ENCODE measurements around the gene RUNX1.

RUNX1 gene

GRCh38 chr21:34795548-34796180 lies 253.4 kb downstream of the RUNX1 start:
- Histone ChIP-seq H3K4me3 (ENCODE audit: severe bottlenecking) (no peak overlapping the region), H3K27ac (ENCODE audit: poor library complexity, severe bottlenecking) (peak overlapping the region; percentile 98), H3K27me3 (ENCODE audit: insufficient read depth, poor library complexity, severe bottlenecking) (no peaks in the 10 kb centered on the region), H3K36me3 (ENCODE audit: low read depth) (peaks cover 81% of the 10 kb centered on the region), H3K9me3 (ENCODE audit: severe bottlenecking) (no peaks in the 10 kb centered on the region), H3K4me1 (ENCODE audit: insufficient read depth, poor library complexity, severe bottlenecking) (peaks cover 43% of the 10 kb centered on the region)
- DNase-seq (ENCODE audit: low spot score), result no peak
- ATAC-seq (ENCODE audit: low read depth), result peak; percentile 78
- TF ChIP-seq CTCF (IDR thresholded peaks at IDR 0.05; ENCODE audit: poor library complexity, severe bottlenecking), result no peak

DNA sequence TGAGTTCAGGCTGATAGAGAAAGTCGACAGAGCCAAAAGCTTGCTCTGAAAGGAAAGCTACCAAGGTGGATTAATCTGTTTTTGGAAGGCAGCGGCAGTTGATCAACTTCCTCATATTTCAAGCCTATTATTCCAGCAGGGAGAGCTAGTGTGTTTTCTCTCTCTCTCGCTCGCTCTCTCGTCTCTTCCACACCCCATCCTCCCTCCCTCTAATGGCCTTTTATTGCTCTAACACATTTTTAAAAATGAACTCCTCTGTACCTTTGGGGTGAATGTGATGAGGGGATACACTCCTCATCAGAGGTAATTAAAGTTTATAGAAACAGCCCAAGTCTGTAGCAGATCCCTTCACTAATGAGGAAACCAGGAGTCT lies 253.9 kb downstream of the RUNX1 start:
- peaks cover 81% of the 10 kb centered on the region for H3K36me3 ChIP-seq (ENCODE audit: low read depth)
- no peaks in the 10 kb centered on the region for H3K9me3 ChIP-seq (ENCODE audit: severe bottlenecking)
- H3K27ac ChIP-seq (ENCODE audit: poor library complexity, severe bottlenecking), result peak overlapping the region; percentile 98
- no peaks in the 10 kb centered on the region for H3K27me3 ChIP-seq (ENCODE audit: insufficient read depth, poor library complexity, severe bottlenecking)
- peak; percentile 25 for TF ChIP-seq CTCF (IDR thresholded peaks at IDR 0.05; ENCODE audit: poor library complexity, severe bottlenecking)
- H3K4me3 ChIP-seq (ENCODE audit: severe bottlenecking), result no peak overlapping the region
- DNase-seq (ENCODE audit: low spot score) (no peak), ATAC-seq (ENCODE audit: low read depth) (0 out of 3 replicates have a peak, but pooled peaks have one; percentile 10)
- H3K4me1 ChIP-seq (ENCODE audit: insufficient read depth, poor library complexity, severe bottlenecking), result peaks cover 43% of the 10 kb centered on the region

DNA sequence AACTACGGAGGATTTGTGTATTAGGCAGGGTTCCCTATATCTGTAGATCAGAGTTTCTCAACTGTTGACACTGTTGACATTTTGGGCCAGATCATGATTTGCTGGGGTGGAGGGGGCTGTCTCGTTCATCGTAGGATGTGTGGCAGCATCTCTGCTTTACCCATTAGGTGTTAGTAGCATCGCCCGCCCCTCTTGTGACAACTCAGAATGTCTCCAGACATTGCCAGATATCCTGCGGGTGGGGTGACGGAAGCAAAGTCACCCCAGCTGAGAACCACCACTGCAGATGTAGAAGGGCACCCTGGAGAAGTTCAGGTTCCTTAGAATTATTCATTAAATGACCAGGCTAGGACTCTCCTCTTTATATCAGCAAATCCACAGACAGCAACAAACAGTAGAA lies 254.4 kb downstream of the RUNX1 start:
- DNase-seq (ENCODE audit: low spot score) (no peak), ATAC-seq (ENCODE audit: low read depth) (no peak)
- no peak for TF ChIP-seq CTCF (IDR thresholded peaks at IDR 0.05; ENCODE audit: poor library complexity, severe bottlenecking)
- peak overlapping the region; percentile 98 for H3K27ac ChIP-seq (ENCODE audit: poor library complexity, severe bottlenecking)
- H3K4me1 ChIP-seq (ENCODE audit: insufficient read depth, poor library complexity, severe bottlenecking), result peaks cover 43% of the 10 kb centered on the region
- H3K4me3 ChIP-seq (ENCODE audit: severe bottlenecking), result no peak overlapping the region
- no peaks in the 10 kb centered on the region for H3K27me3 ChIP-seq (ENCODE audit: insufficient read depth, poor library complexity, severe bottlenecking)
- H3K9me3 ChIP-seq (ENCODE audit: severe bottlenecking), result no peaks in the 10 kb centered on the region
- H3K36me3 ChIP-seq (ENCODE audit: low read depth), result peaks cover 81% of the 10 kb centered on the region

DNA sequence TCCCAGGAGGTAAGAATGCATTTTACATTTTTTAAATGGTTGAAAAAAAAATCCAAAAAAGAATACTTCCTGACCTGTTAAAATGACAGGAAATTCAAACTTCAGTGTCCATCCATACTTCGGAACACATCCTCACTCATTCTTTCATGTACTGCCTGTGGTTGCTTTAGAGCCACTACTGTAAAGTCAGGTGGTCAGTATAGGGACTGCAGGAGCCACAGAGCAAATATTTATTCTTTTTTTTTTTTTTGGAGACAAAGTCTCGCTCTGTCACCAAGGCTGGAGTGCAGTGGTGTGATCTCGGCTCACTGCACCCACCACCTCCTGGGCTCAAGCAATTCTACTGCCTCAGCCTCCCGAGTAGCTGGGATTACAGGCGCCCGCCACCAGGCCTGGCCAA lies 255.6 kb downstream of the RUNX1 start:
- H3K36me3 ChIP-seq (ENCODE audit: low read depth), result peaks cover 75% of the 10 kb centered on the region
- no peak overlapping the region for H3K4me3 ChIP-seq (ENCODE audit: severe bottlenecking)
- no peak for ATAC-seq (ENCODE audit: low read depth)
- no peak for DNase-seq (ENCODE audit: low spot score)
- H3K27ac ChIP-seq (ENCODE audit: poor library complexity, severe bottlenecking), result no peak overlapping the region
- H3K9me3 ChIP-seq (ENCODE audit: severe bottlenecking), result no peaks in the 10 kb centered on the region
- H3K27me3 ChIP-seq (ENCODE audit: insufficient read depth, poor library complexity, severe bottlenecking), result no peaks in the 10 kb centered on the region
- peaks cover 36% of the 10 kb centered on the region for H3K4me1 ChIP-seq (ENCODE audit: insufficient read depth, poor library complexity, severe bottlenecking)
- TF ChIP-seq CTCF (IDR thresholded peaks at IDR 0.05; ENCODE audit: poor library complexity, severe bottlenecking), result no peak

GRCh38 chr21:34792504-34793089 lies 256.5 kb downstream of the RUNX1 start:
- no peak for ATAC-seq (ENCODE audit: low read depth)
- DNase-seq (ENCODE audit: low spot score), result no peak

More at GRCh38 chr21:34792504-34793089, 256.5 kb downstream of the RUNX1 start:
- H3K9me3 ChIP-seq (ENCODE audit: severe bottlenecking), result no peaks in the 10 kb centered on the region
- H3K27me3 ChIP-seq (ENCODE audit: insufficient read depth, poor library complexity, severe bottlenecking), result no peaks in the 10 kb centered on the region
- H3K36me3 ChIP-seq (ENCODE audit: low read depth), result peaks cover 70% of the 10 kb centered on the region
- no peak overlapping the region for H3K27ac ChIP-seq (ENCODE audit: poor library complexity, severe bottlenecking)
- no peak for TF ChIP-seq CTCF (IDR thresholded peaks at IDR 0.05; ENCODE audit: poor library complexity, severe bottlenecking)
- H3K4me1 ChIP-seq (ENCODE audit: insufficient read depth, poor library complexity, severe bottlenecking), result peaks cover 27% of the 10 kb centered on the region
- H3K4me3 ChIP-seq (ENCODE audit: severe bottlenecking), result no peak overlapping the region

Data from RWPE2 (cell line).